Measurements from ENCODE around the gene SAMHD1.
"Not testable (repeated sequence)": the region's sequence is repeated elsewhere in the genome, so short reads cannot be mapped to it uniquely, and the experiment has no call there.

SAMHD1 gene

DNA sequence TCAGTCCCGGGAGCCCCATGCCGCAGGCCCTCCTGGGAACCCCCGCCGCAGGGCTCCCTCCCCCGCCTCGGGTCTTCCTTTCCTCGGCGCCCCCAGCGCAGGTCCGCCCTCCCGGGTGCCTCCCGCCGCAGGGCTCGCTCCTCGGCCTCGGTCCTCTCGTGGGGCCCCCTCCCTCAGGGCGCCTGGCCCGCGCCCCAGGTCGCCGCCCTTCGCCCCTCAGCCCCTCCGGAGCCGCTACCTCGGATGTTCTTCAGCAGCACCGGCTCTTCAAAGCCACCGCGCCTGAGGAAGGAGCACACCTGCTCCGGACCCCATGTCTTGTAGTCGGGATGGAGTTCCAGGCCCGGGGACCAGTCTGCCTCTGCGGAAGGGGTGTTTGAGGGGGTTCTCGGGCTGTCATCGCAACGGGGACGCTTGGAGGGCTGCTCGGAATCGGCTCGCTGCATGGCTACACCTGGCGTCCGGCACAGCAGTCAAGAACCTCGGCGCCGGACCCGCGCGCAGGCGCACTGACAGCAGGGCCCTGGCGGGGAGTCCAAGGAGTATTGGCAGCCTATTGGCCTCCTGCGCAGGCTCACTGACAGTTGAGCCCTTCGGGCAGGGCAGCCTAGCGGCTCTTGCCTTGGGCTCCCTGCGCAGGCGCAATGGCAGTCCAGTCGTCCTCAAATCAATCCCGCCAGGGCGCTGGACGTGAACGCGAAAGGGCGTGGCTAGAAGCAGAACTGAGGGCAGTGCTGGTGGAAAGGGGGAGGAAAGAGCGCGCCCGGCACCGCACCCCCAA is at the start of gene SAMHD1:
SAMHD1 (minus strand) TSS at position 511 of the 781 bp plus-strand sequence; CDS start at position 446, 65 bp downstream.
- peak; percentile 98 for DNase-seq

DNA sequence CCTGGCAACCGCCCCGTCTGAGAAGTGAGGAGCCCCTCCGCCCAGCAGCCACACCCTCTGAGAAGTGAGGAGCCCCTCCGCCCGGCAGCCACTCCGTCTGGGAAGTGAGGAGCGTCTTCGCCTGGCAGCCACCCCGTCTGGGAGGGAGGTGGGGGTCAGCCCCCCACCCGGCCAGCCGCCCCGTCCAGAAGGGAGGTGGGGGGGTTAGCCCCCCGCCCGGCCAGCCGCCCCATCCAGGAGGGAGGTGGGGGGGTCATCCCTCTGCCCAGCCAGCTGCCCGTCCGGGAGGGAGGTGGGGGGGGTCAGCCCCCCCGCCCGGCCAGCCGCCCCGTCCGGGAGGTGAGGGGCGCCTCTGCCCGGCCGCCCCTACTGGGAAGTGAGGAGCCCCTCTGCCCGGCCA is 48.7 kb upstream of the SAMHD1 start:
- DNase-seq, result not testable (repeated sequence)

- no peak for DNase-seq
Measured at GRCh38 chr20:36998652-36999051, 47.1 kb upstream of the SAMHD1 start.

DNA sequence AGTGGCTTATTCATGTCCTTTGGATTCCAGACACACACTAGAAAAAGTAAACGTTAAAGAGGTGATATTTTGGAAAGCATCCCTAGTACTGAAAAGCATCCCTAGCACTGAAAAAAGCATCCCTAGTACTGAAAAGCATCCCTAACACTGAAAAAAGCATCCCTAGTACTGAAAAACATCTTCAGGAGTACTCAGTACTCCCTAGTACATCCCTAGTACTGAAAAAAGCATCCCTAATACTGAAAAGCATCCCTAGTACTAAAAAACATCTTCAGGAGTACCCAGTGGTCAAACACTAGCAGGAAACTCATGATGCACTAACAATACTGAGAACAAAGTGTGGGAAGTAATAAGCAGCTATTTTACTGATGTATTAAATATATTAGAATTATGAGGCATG is 45.6 kb upstream of the SAMHD1 start:
- no peak for DNase-seq

GRCh38 chr20:36994221-36994620 is 42.7 kb upstream of the SAMHD1 start:
- not testable (repeated sequence) for DNase-seq

GRCh38 chr20:36992802-36993334 is 41.4 kb upstream of the SAMHD1 start:
- DNase-seq, result no peak

GRCh38 chr20:36991703-36992102 is 40.2 kb upstream of the SAMHD1 start:
- no peak for DNase-seq

DNA sequence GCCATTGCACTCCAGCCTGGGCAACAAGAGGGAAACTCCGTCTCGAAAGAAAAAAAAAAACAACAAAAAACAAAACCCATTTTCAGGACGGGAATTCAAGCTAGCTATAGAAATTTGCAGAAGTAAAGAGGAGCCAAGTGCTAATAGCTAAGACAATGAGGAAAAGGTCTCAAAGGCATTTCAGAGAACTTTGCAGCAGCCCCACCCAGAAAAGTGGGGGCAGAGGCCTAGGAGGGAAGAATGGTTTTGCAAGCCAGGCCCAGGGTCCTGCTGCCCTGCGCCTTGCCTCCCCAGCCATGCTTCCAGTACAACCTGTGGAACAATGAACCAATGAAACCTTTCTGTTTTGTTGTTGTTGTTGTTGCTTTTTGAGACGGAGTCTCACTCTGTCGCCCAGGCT is 38.3 kb upstream of the SAMHD1 start:
- no peak for DNase-seq

- DNase-seq, result no peak
Measured at GRCh38 chr20:36988494-36988966, 37.0 kb upstream of the SAMHD1 start.

- no peak for DNase-seq
Measured at GRCh38 chr20:36984257-36984638, 32.7 kb upstream of the SAMHD1 start.

- peak; percentile 42 for DNase-seq
Measured at GRCh38 chr20:36975099-36975818, 23.8 kb upstream of the SAMHD1 start.

GRCh38 chr20:36974660-36975059 is 23.2 kb upstream of the SAMHD1 start:
- no peak for DNase-seq

- DNase-seq, result no peak
Measured at GRCh38 chr20:36971103-36971502, 19.6 kb upstream of the SAMHD1 start.

DNA sequence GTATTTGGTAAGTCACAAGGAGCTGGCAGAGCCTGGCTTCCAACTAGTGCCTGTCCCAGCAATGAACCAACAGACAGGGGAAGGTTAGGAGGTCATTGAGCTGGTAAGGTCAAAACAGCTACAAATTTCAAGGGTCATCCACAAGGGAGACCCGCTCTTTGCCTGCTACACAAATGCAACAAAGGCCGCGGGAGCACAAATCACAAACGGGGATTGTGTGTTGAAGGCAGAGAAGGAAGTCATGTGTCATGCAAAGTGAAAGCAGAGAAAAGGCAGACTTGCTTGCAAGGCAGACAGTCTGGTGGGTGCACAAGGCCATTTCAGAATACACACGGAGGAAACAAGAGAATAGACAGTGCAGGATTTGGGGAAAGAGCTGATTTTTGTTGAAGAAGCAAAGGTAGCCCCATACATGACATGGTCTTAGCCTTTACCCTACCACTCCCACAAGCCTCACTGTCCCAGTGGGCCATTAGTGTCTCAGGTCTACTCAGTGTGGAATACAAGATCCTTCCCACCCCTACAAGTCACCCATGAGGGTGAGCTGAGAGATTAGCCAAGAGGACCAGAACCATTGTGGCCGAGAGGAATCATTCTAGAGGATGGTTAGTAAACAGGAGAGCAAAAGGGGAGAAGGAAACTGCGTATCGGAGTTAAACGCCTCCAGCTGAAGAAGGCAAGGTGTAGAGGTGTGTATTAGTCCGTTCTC is 18.1 kb upstream of the SAMHD1 start:
- DNase-seq, result no peak

DNA sequence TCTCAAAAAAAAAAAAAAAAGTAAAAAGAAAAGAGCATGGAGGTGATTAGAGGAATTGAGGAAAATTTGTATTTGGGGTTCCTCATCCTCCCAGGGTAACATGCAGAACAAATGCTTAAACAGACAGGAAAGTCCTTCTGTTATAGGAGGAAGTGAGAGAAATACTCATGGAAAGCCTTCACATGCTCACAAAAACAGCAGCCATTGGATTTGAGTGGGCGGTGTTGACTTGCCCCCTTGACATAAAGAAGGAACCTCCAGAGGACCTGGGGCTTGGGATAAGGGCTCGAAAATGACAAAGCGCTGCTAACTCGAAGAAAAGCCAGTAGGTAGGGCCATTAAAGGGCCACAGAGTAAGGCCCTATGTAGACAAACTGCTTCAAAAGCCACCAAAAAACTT is 17.5 kb upstream of the SAMHD1 start:
- no peak for DNase-seq

- DNase-seq, result no peak
Measured at GRCh38 chr20:36967636-36968035, 16.1 kb upstream of the SAMHD1 start.

GRCh38 chr20:36966965-36967364 is 15.5 kb upstream of the SAMHD1 start:
- not testable (repeated sequence) for DNase-seq

DNA sequence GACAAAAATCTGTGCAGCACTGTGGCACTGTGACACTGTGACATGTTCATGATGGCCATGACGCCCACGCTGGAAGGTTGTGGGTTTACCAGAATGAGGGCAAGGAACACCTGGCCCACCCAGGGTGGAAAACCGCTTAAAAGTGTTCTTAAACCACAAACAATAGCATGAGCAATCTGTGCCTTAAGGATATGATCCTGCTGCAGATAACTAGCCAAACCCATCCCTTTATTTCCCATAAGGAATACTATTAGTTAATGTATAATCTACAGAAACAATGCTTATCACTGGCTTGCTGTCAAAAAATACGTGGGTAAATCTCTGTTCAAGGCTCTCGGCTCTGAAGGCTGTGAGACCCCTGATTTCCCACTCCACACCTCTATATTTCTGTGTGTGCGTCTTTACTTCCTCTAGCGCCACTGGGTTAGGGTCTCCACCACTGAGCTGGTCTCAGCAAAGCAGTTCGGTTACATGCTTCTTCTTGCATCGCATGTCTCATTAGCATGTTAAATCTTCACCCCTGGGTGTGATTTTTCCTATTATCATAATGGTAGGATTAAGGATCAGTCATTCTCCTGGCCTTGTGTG is 10.9 kb upstream of the SAMHD1 start:
- DNase-seq, result not testable (repeated sequence)

DNA sequence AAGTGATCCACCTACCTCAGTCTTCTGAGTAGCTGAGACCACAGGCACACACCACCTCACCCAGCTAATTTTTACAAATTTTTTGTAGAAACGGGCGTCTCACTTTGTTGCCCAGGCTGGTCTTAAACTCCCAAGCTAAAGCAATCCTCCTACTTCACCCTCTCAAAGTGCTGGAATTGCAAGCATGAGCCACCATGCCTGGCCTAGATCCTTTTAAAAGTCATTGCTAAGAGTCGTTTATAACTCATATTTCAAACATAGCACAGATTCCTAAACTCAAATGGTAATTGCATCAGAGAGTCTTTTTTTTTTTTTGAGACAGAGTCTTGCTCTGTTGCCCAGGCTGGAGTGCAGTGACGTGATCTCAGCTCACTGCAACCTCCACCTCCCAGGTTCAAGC is 7.7 kb upstream of the SAMHD1 start:
- DNase-seq, result no peak

GRCh38 chr20:36957875-36958667 is 6.6 kb upstream of the SAMHD1 start:
- DNase-seq, result peak; percentile 73

DNA sequence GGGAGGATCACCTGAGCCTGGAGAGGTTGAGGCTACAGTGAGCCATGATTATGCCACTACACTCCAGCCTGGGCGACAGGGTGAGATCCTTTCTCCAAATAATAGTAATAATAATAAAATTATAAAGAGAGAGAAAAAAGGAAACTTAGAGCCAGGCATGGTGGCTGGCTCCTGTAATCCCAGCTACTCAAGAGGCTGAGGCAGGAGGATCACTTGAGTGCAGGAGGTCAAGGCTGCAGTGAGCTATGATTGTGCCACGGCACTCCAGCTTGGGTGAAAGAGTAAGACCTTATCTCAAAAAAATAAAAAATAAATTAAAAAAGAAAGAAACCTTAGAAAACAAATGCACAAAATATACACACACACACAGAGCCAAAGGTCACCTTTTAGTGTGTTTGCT is 5.2 kb upstream of the SAMHD1 start:
- DNase-seq, result no peak

DNA sequence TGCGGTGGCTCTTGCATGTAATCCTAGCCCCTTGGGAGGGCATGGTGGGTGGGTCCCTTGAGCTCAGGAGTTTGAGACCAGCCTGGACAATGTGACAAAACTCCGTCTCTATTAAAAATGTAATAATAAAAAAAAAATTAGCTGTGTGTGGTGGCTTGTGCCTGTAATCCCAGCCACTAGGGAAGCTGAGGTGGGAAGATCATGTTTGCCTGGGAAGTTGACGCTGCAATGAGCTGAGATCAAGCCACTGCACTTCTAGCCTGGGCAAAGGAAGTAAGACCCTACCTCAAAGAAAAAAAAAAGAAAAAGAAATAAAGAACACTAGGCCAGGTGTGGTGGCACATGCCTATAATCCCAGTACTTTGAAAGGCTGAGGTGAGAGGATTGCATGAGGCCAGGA is 4.5 kb upstream of the SAMHD1 start:
- no peak for DNase-seq
